Measurements from ENCODE around the gene SOD3. TPM values are rescaled to one million over a fixed set of nuclear protein-coding genes. Genes with fewer than 3 reads are reported as not detected.

SOD3 gene
- total RNA-seq, 1 donor from 2014 or later = 22.9 TPM

- no peak for DNase-seq (ENCODE audit: low spot score)
- no peaks in the 10 kb centered on the region for H3K4me1 Mint-ChIP-seq (ENCODE audit: low read depth)
- peaks cover 17% of the 10 kb centered on the region for H3K9me3 Mint-ChIP-seq (ENCODE audit: low read depth)
- TF ChIP-seq CTCF (IDR thresholded peaks at IDR 0.05) = no peak
- no peaks in the 10 kb centered on the region for H3K27me3 Mint-ChIP-seq (ENCODE audit: low read depth)
- no peak overlapping the region for H3K4me3 Mint-ChIP-seq (ENCODE audit: unreplicated experiment)
- no peak overlapping the region for H3K27ac Mint-ChIP-seq (ENCODE audit: unreplicated experiment)
- H3K36me3 Mint-ChIP-seq (ENCODE audit: low read depth) = peaks cover 9% of the 10 kb centered on the region
Measured at GRCh38 chr4:24751926-24752539, 43.3 kb upstream of the SOD3 start.

- Mint-ChIP-seq H3K4me1 (ENCODE audit: low read depth) (peaks cover 2% of the 10 kb centered on the region), H3K27me3 (ENCODE audit: low read depth) (no peaks in the 10 kb centered on the region), H3K27ac (ENCODE audit: unreplicated experiment) (no peak overlapping the region), H3K9me3 (ENCODE audit: low read depth) (peaks cover 32% of the 10 kb centered on the region), H3K36me3 (ENCODE audit: low read depth) (peaks cover 14% of the 10 kb centered on the region), H3K4me3 (ENCODE audit: unreplicated experiment) (no peak overlapping the region)
- no peak for TF ChIP-seq CTCF (IDR thresholded peaks at IDR 0.05)
- DNase-seq (ENCODE audit: low spot score) = no peak
Measured at GRCh38 chr4:24753519-24753918, 41.9 kb upstream of the SOD3 start.

GRCh38 chr4:24754571-24754970 is 40.8 kb upstream of the SOD3 start:
- Mint-ChIP-seq H3K27me3 (ENCODE audit: low read depth) (no peaks in the 10 kb centered on the region), H3K36me3 (ENCODE audit: low read depth) (peaks cover 15% of the 10 kb centered on the region), H3K4me1 (ENCODE audit: low read depth) (peaks cover 3% of the 10 kb centered on the region), H3K4me3 (ENCODE audit: unreplicated experiment) (no peak overlapping the region), H3K27ac (ENCODE audit: unreplicated experiment) (no peak overlapping the region), H3K9me3 (ENCODE audit: low read depth) (peaks cover 39% of the 10 kb centered on the region)
- no peak for TF ChIP-seq CTCF (IDR thresholded peaks at IDR 0.05)
- DNase-seq (ENCODE audit: low spot score) = no peak

- no peak for DNase-seq (ENCODE audit: low spot score)
- H3K36me3 Mint-ChIP-seq (ENCODE audit: low read depth) = no peaks in the 10 kb centered on the region
- H3K27ac Mint-ChIP-seq (ENCODE audit: unreplicated experiment) = peak overlapping the region; percentile 90
- H3K27me3 Mint-ChIP-seq (ENCODE audit: low read depth) = no peaks in the 10 kb centered on the region
- TF ChIP-seq CTCF (IDR thresholded peaks at IDR 0.05) = no peak
- peak overlapping the region; percentile 47 for H3K4me3 Mint-ChIP-seq (ENCODE audit: unreplicated experiment)
- H3K9me3 Mint-ChIP-seq (ENCODE audit: low read depth) = peaks cover 8% of the 10 kb centered on the region
- H3K4me1 Mint-ChIP-seq (ENCODE audit: low read depth) = peaks cover 20% of the 10 kb centered on the region
Measured at GRCh38 chr4:24763631-24764297, 31.6 kb upstream of the SOD3 start.

- Mint-ChIP-seq H3K4me1 (ENCODE audit: low read depth) (peaks cover 20% of the 10 kb centered on the region), H3K27me3 (ENCODE audit: low read depth) (no peaks in the 10 kb centered on the region), H3K27ac (ENCODE audit: unreplicated experiment) (peak overlapping the region; percentile 90), H3K4me3 (ENCODE audit: unreplicated experiment) (no peak overlapping the region), H3K36me3 (ENCODE audit: low read depth) (no peaks in the 10 kb centered on the region), H3K9me3 (ENCODE audit: low read depth) (peaks cover 3% of the 10 kb centered on the region)
- TF ChIP-seq CTCF (IDR thresholded peaks at IDR 0.05) = no peak
- DNase-seq (ENCODE audit: low spot score) = no peak
Measured at GRCh38 chr4:24764345-24764744, 31.0 kb upstream of the SOD3 start.

Measured in chondrocyte (in vitro differentiated cells).